DOHH2 (cell line): ENCODE measurements around the gene HCAR2.
"Not testable (repeated sequence)": the region's sequence is repeated elsewhere in the genome, so short reads cannot be mapped to it uniquely, and the experiment has no call there.

Source experiments
- H3F3A ChIP-seq: fragments of 200-600 bp; sonication (generic), shearing (Covaris generic); 2 replicates; pipeline ENCODE4 v1.6.0; 2016; ENCODE audit warnings: antibody characterized with exemption, mild to moderate bottlenecking; ENCODE audit not compliant: control insufficient read depth, insufficient read depth
- H3K27ac ChIP-seq: fragments of 200-600 bp; sonication (generic); 2 replicates; pipeline ENCODE4 v1.5.1; 2014; ENCODE audit warnings: low read depth, mild to moderate bottlenecking, low read length, moderate library complexity
- H3K27me3 ChIP-seq: fragments of 200-600 bp; sonication (generic); 2 replicates; pipeline ENCODE4 v1.6.1; 2014; ENCODE audit warnings: mild to moderate bottlenecking, low read length, mixed read lengths; ENCODE audit not compliant: control insufficient read depth
- H3K36me3 ChIP-seq: fragments of 200-600 bp; sonication (generic); 2 replicates; pipeline ENCODE4 v1.6.1; 2014; ENCODE audit warnings: mild to moderate bottlenecking, low read length, moderate library complexity, mixed read lengths; ENCODE audit not compliant: control insufficient read depth
- H3K4me1 ChIP-seq: fragments of 200-600 bp; sonication (generic); 2 replicates; pipeline ENCODE4 v1.6.1; 2014; ENCODE audit warnings: mild to moderate bottlenecking, low read length, mixed read lengths; ENCODE audit not compliant: control insufficient read depth
- H3K4me2 ChIP-seq: fragments of 200-600 bp; sonication (generic); 2 replicates; pipeline ENCODE4 v1.6.0; 2014; ENCODE audit warnings: mild to moderate bottlenecking, low read length, moderate library complexity
- H3K4me3 ChIP-seq: fragments of 200-600 bp; sonication (generic); 2 replicates; pipeline ENCODE4 v1.5.1; 2014; ENCODE audit warnings: mild to moderate bottlenecking, low read length, mixed read lengths
- H3K79me2 ChIP-seq: fragments of 200-600 bp; sonication (generic); 2 replicates; pipeline ENCODE4 v1.6.1; 2014; ENCODE audit warnings: mild to moderate bottlenecking, low read length, mixed read lengths; ENCODE audit not compliant: control insufficient read depth
- H3K9me2 ChIP-seq: fragments of 200-600 bp; sonication (generic); replicated peaks from 2 replicates; pipeline ENCODE4 v1.6.1; 2014; ENCODE audit warnings: mild to moderate bottlenecking, low read length, mixed read lengths; ENCODE audit not compliant: control insufficient read depth
- H3K9me3 ChIP-seq: fragments of 200-600 bp; sonication (generic); 2 replicates; pipeline ENCODE4 v1.6.1; 2014; ENCODE audit warnings: antibody characterized with exemption, low read length, mixed read lengths; ENCODE audit not compliant: control insufficient read depth, insufficient read depth
- H4K20me1 ChIP-seq: fragments of 200-600 bp; sonication (generic); 2 replicates; pipeline ENCODE4 v1.6.0; 2014; ENCODE audit warnings: low read depth, mild to moderate bottlenecking, antibody characterized with exemption, low read length, moderate library complexity; ENCODE audit not compliant: control insufficient read depth, insufficient read depth
- EZH2phosphoT487 ChIP-seq: fragments of 200-600 bp; sonication (generic); IDR thresholded peaks from 2 replicates; pipeline ENCODE4 v1.6.1; 2017; ENCODE audit warnings: borderline replicate concordance, mild to moderate bottlenecking, antibody characterized with exemption, low read length, moderate library complexity, mixed read lengths
- TF ChIP-seq, protein P1 (sequence below): fragments of 200-600 bp; sonication (generic); IDR thresholded peaks from one replicate; pipeline ENCODE4 v1.5.1; 2014; ENCODE audit warnings: antibody characterized with exemption, mild to moderate bottlenecking, low read depth, low read length; ENCODE audit not compliant: poor library complexity, severe bottlenecking

HCAR2 gene

DNA sequence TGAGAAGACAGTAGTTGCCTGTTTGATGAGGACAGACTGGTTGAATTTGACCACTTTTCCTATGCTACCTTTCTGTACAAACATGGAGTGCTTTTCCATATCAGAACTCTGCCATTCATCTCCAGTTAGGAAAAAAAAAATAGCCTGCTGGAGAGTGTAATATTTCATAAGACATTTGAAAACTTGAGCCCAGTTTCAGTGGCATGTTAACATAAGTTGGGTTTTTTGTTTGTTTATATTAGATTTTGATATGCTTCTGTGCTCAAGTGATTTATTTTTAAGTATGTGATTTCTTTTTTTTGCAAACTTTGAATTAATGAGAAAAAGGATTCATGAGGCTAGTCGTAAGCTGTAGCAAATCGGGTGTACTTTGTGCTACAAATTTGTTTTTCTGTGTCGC is 684 bp upstream of the HCAR2 start:
- not testable (repeated sequence) for H4K20me1 ChIP-seq, H3K36me3 ChIP-seq, H3K79me2 ChIP-seq, H3K9me3 ChIP-seq, H3K4me2 ChIP-seq, H3K27me3 ChIP-seq, H3K9me2 ChIP-seq, H3K4me3 ChIP-seq, H3K27ac ChIP-seq, H3F3A ChIP-seq, H3K4me1 ChIP-seq

DNA sequence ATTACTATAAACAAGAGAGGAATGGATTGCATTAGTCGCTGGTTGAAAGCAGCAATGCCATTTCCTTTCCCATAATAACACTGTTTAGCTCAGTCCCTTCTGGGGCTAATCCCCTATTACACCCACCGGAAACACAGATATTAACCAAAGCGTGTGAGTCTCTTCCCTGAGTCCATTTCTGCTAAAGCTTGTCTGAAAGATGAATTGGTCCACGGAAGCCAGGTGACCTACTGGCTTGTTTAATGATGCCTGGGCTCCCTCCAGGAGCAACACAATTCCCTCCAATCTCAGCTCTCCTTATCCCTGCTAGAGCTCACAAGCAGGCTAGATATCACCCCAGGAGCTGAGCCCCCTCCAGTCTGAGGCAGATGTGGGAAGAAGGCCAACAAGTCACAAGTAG is 1.7 kb downstream of the HCAR2 start:
- not testable (repeated sequence) for H3K79me2 ChIP-seq, H3K27ac ChIP-seq, H3K27me3 ChIP-seq, H3K9me2 ChIP-seq, H3F3A ChIP-seq, H3K4me1 ChIP-seq, H4K20me1 ChIP-seq, H3K4me2 ChIP-seq, H3K36me3 ChIP-seq, H3K9me3 ChIP-seq, H3K4me3 ChIP-seq

DNA sequence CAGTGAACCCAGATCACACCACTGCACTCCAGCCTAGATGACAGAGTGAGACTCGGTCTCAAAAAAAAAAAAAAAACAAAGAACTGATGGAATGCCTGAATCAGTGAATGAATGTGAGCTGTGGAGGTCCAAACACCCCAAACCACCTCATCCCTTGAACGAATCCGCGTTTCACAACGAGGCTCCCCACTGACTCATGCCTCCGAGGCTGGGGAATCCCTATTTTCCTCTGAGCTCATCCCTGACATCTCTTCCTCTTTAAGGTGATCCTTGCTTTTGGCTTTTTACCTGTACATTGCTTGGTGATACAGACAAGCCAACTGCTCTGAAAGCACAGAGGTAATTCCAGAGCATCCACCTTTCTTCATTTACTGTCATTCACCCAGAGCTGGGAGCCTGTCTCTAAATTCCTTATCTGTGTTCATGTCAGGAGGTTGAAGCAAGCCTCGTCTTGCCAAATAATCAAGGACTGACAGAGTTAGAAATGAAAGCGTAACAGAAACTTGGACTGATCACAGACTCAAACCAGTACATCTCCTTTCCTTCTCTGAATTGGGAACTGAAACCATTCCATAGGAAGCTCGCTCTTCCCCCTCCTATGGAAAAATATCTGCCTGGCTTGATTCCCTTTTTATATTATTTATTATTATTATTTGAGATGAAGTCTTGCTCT is 3.0 kb downstream of the HCAR2 start:
- H3K9me3 ChIP-seq, H3K4me1 ChIP-seq, H4K20me1 ChIP-seq, H3K4me3 ChIP-seq, H3K27ac ChIP-seq, H3K4me2 ChIP-seq, H3K79me2 ChIP-seq, H3K36me3 ChIP-seq, H3K9me2 ChIP-seq, H3K27me3 ChIP-seq, H3F3A ChIP-seq: not testable (repeated sequence)

DNA sequence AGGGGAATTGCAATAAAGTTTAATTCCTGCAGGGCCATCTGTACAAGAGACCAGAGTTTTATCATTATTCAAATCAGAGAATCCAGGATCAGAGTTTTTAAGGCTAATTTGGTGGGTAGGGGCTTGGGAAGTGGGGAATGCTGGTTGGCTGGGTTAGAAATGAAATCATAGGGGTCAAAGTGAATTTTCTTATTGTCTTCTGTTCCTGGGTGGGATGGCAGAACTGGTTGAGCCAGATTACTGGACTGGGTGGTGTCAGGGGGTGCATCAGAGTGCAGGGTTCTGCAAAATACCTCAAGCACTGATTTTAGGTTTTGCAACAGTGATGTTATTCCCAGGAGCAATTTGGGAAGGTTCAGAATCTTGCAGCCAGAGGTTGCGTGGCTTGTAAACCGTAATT is 6.2 kb downstream of the HCAR2 start:
- not testable (repeated sequence) for H3K9me2 ChIP-seq, H3K79me2 ChIP-seq, H3K4me3 ChIP-seq, H3K9me3 ChIP-seq, H3K27ac ChIP-seq, H3F3A ChIP-seq, H3K36me3 ChIP-seq, H4K20me1 ChIP-seq, H3K4me1 ChIP-seq, H3K27me3 ChIP-seq, H3K4me2 ChIP-seq

DNA sequence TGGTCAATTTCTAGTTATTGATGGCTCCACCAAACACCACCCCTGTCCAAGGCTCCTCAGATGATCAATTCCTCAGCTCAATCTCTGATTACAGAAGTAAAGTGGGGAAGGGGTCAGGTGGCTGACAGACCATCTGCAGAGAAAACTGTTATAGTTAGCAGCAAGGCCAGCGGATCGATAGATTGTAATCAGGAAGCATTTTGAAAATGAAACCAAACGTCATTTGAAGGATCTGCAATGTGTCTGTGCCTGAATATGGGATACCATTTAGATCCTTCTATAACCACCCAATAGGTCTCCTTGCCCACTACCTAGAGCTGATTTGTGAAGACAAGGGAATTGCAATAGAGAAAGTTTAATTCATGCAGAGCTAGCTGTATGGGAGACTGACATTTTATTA is 11.6 kb downstream of the HCAR2 start:
- no peaks in the 10 kb centered on the region for H3K9me3 ChIP-seq
- no peaks in the 10 kb centered on the region for H3K79me2 ChIP-seq
- no peak for TF ChIP-seq EZH2phosphoT487
- TF ChIP-seq, protein P1, sequence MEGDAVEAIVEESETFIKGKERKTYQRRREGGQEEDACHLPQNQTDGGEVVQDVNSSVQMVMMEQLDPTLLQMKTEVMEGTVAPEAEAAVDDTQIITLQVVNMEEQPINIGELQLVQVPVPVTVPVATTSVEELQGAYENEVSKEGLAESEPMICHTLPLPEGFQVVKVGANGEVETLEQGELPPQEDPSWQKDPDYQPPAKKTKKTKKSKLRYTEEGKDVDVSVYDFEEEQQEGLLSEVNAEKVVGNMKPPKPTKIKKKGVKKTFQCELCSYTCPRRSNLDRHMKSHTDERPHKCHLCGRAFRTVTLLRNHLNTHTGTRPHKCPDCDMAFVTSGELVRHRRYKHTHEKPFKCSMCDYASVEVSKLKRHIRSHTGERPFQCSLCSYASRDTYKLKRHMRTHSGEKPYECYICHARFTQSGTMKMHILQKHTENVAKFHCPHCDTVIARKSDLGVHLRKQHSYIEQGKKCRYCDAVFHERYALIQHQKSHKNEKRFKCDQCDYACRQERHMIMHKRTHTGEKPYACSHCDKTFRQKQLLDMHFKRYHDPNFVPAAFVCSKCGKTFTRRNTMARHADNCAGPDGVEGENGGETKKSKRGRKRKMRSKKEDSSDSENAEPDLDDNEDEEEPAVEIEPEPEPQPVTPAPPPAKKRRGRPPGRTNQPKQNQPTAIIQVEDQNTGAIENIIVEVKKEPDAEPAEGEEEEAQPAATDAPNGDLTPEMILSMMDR = no peak
- H3K27ac ChIP-seq = no peak overlapping the region
- H3K4me2 ChIP-seq = no peak overlapping the region
- no peak overlapping the region for H3K4me3 ChIP-seq
- H3K9me2 ChIP-seq = no peaks in the 10 kb centered on the region
- no peaks in the 10 kb centered on the region for H3K27me3 ChIP-seq
- H3F3A ChIP-seq = no peaks in the 10 kb centered on the region
- H4K20me1 ChIP-seq = no peaks in the 10 kb centered on the region
- H3K36me3 ChIP-seq = no peaks in the 10 kb centered on the region
- peaks cover 4% of the 10 kb centered on the region; the same call in 1 of the 2 replicates for H3K4me1 ChIP-seq
